Measurements from ENCODE around the gene DKK2. TPM values are rescaled to one million over a fixed set of nuclear protein-coding genes. Genes with fewer than 3 reads are reported as not detected.

Gene DKK2
- total and polyA plus RNA-seq, 2 donors (not counting 3 experiments of a cell fraction or from before 2014, with no cell fraction given) = 0.14 to 0.24 TPM

DNA sequence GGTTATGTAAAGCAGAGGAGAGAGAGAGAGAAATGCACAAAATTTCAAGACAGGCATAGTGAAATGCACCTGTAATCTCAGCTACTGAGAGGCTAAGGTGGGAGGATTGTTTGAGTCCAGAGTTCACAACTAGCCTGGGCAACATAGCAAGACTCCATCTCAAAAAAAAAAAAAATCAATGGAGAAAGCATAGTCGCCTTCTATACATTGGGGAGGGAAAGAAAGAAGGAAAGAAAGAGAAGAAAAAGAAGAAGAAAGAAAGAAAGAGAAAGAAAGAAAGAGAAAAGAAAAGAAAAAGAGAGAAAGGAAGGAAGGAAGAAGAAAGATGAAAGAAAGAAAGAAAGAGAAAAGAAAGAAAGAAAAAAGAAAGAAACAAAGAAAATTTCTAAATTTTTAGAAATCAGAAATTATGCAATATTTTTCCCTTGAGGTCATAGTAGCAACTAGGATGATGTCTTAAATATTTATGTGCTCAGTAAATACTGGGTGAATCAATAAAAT lies 53.4 kb downstream of the DKK2 start:
- POLR2A ChIA-PET = no interaction called here
- no TSS peak for BruUV-seq (replicated peaks)

More for the DNA sequence above, 53.4 kb downstream of the DKK2 start:
- CTCF ChIA-PET = no interaction called here
- dilution Hi-C loops (cut with MboI; ENCODE audit: extremely low pct_ligation_motif_present, low sequenced_read_pairs) (no loop called here), intact Hi-C loops (cut with micrococcal nuclease) (no loop called here)
- Histone ChIP-seq H3K27me3 (ENCODE audit: control insufficient read depth in 2 of 2, insufficient read depth in 2 of 2, low read length in 2 of 2) (no peaks in the 10 kb centered on the region), H3K4me1 (ENCODE audit: control insufficient read depth, extremely low read depth, insufficient read depth, low read length) (no peaks in the 10 kb centered on the region), H3K27ac (ENCODE audit: insufficient read depth, low read depth, low read length) (no peak overlapping the region), H3K9me3 (replicated peaks; ENCODE audit: control insufficient read depth, insufficient read depth, low read length) (no peaks in the 10 kb centered on the region), H3K4me2 (ENCODE audit: insufficient read depth, low read length) (no peak overlapping the region), H3K4me3 (replicated peaks in 1 of 3; ENCODE audit: insufficient read depth in 1 of 3, low read depth in 1 of 3, low read length in 3 of 3) (no peak overlapping the region), H2AFZ (ENCODE audit: low read depth, low read length) (no peak overlapping the region), H3K79me2 (ENCODE audit: control insufficient read depth, insufficient read depth, low read length) (no peaks in the 10 kb centered on the region), H3K36me3 (ENCODE audit: control insufficient read depth in 2 of 2, extremely low read depth in 1 of 2, insufficient read depth in 2 of 2, low read length in 2 of 2) (no peaks in the 10 kb centered on the region), H3K9ac (replicated peaks; ENCODE audit: extremely low read depth, insufficient read depth, low read length) (no peak overlapping the region), H4K20me1 (replicated peaks; ENCODE audit: control insufficient read depth, extremely low read depth, insufficient read depth, low read length) (no peaks in the 10 kb centered on the region), H3K9me1 (replicated peaks; ENCODE audit: control insufficient read depth, extremely low read depth, insufficient read depth, low read length) (no peaks in the 10 kb centered on the region)
- FAIRE-seq = no peak
- DNase-seq (ENCODE audit: low read depth, low spot score) = no peak
- TF ChIP-seq MYC (IDR thresholded peaks at IDR 0.05; ENCODE audit: low read depth, low read length) = no peak
- TF ChIP-seq POLR2AphosphoS5 (IDR thresholded peaks at IDR 0.05; ENCODE audit: insufficient read depth, low read depth, low read length) = no peak
- no peak for TF ChIP-seq EZH2 (IDR thresholded peaks at IDR 0.05; ENCODE audit: borderline replicate concordance, low read depth, low read length, severe bottlenecking)
- TF ChIP-seq JUN (IDR thresholded peaks at IDR 0.05; ENCODE audit: borderline replicate concordance, insufficient read depth, insufficient read length, low read depth) = no peak
- TF ChIP-seq FOS (IDR thresholded peaks at IDR 0.05; ENCODE audit: borderline replicate concordance, insufficient read depth, low read length) = no peak
- TF ChIP-seq GATA2 (IDR thresholded peaks at IDR 0.05; ENCODE audit: insufficient read depth, insufficient read length, low read depth, low read length) = no peak
- no peak for TF ChIP-seq MAX (IDR thresholded peaks at IDR 0.05; ENCODE audit: insufficient read depth, insufficient read length)
- TF ChIP-seq CTCF (IDR thresholded peaks at IDR 0.05; ENCODE audit: extremely low read depth in 1 of 2, insufficient read depth in 1 of 2, low read depth in 1 of 2, low read length in 2 of 2) = no peak
- TF ChIP-seq POLR2A (IDR thresholded peaks at IDR 0.05; ENCODE audit: low read depth, low read length) = no peak
